ENCODE measurements around the gene DYNLT1. TPM values are rescaled to one million over a fixed set of nuclear protein-coding genes. Genes with fewer than 3 reads are reported as not detected.
A peak's percentile ranks its signal among the peaks of the same experiment; 100 is the strongest.
"Not testable (repeated sequence)": the region's sequence is repeated elsewhere in the genome, so short reads cannot be mapped to it uniquely, and the experiment has no call there.

Gene DYNLT1
- total RNA-seq, 2 experiments from 2014 or later = 70.9 to 74.2 TPM

GRCh38 chr6:158654498-158654897, 10.0 kb upstream of the DYNLT1 start:
- peak overlapping the region; percentile 81 for H3K4me3 Mint-ChIP-seq
- H3K36me3 Mint-ChIP-seq = peaks cover 77% of the 10 kb centered on the region
- no peaks in the 10 kb centered on the region for H3K27me3 Mint-ChIP-seq
- peak overlapping the region; percentile 98 for H3K27ac Mint-ChIP-seq
- no peak for DNase-seq
- H3K9me3 Mint-ChIP-seq = peaks cover 9% of the 10 kb centered on the region
- H3K4me1 Mint-ChIP-seq = peaks cover 61% of the 10 kb centered on the region

- DNase-seq = peak; percentile 89
- Mint-ChIP-seq H3K4me1 (peaks cover 64% of the 10 kb centered on the region), H3K27me3 (no peaks in the 10 kb centered on the region), H3K36me3 (peaks cover 72% of the 10 kb centered on the region), H3K4me3 (peak overlapping the region; percentile 81), H3K27ac (peak overlapping the region; percentile 98), H3K9me3 (peaks cover 9% of the 10 kb centered on the region)
Measured at GRCh38 chr6:158653577-158654354, 9.2 kb upstream of the DYNLT1 start.

- H3K27me3 Mint-ChIP-seq, DNase-seq: not testable (repeated sequence)
- peak overlapping the region; percentile 98 for H3K27ac Mint-ChIP-seq
- peak overlapping the region; percentile 86 for H3K4me3 Mint-ChIP-seq
- peaks cover 72% of the 10 kb centered on the region for H3K4me1 Mint-ChIP-seq
- H3K9me3 Mint-ChIP-seq = peaks cover 11% of the 10 kb centered on the region
- H3K36me3 Mint-ChIP-seq = peaks cover 70% of the 10 kb centered on the region
Measured at GRCh38 chr6:158651981-158652737, 7.6 kb upstream of the DYNLT1 start.

- Mint-ChIP-seq H3K4me1 (peaks cover 70% of the 10 kb centered on the region), H3K9me3 (peaks cover 8% of the 10 kb centered on the region), H3K27ac (peak within 1 kb of the TSS; percentile 94), H3K27me3 (no peaks in the 10 kb centered on the region), H3K36me3 (peaks cover 54% of the 10 kb centered on the region), H3K4me3 (peak within 1 kb of the TSS; percentile 86)
- DNase-seq = peak; percentile 88
Measured at GRCh38 chr6:158649289-158650143, 5.0 kb upstream of the DYNLT1 start, which contains the start of gene SYTL3. TSS of gene SYTL3 (plus strand) at chr6:158650054. CDS start at chr6:158663269, 13,215 bp downstream.

GRCh38 chr6:158648682-158649131, 4.2 kb upstream of the DYNLT1 start:
- peaks cover 48% of the 10 kb centered on the region for H3K36me3 Mint-ChIP-seq
- peak overlapping the region; percentile 86 for H3K4me3 Mint-ChIP-seq
- peak; percentile 39 for DNase-seq
- no peaks in the 10 kb centered on the region for H3K27me3 Mint-ChIP-seq
- H3K9me3 Mint-ChIP-seq = peaks cover 7% of the 10 kb centered on the region
- peak overlapping the region; percentile 94 for H3K27ac Mint-ChIP-seq
- peaks cover 62% of the 10 kb centered on the region for H3K4me1 Mint-ChIP-seq

GRCh38 chr6:158647501-158647900, 3.0 kb upstream of the DYNLT1 start:
- H3K27ac Mint-ChIP-seq = peak overlapping the region; percentile 68
- H3K4me1 Mint-ChIP-seq = peaks cover 58% of the 10 kb centered on the region
- H3K36me3 Mint-ChIP-seq = peaks cover 48% of the 10 kb centered on the region
- peaks cover 7% of the 10 kb centered on the region for H3K9me3 Mint-ChIP-seq
- no peak for DNase-seq
- H3K27me3 Mint-ChIP-seq = no peaks in the 10 kb centered on the region
- no peak overlapping the region for H3K4me3 Mint-ChIP-seq

GRCh38 chr6:158646023-158646910, 1.7 kb upstream of the DYNLT1 start:
- Mint-ChIP-seq H3K27me3 (no peaks in the 10 kb centered on the region), H3K36me3 (peaks cover 49% of the 10 kb centered on the region), H3K9me3 (peaks cover 7% of the 10 kb centered on the region), H3K4me3 (peak overlapping the region; percentile 86), H3K27ac (no peak overlapping the region), H3K4me1 (peaks cover 66% of the 10 kb centered on the region)
- no peak for DNase-seq

GRCh38 chr6:158645064-158646022, 800 bp upstream of the DYNLT1 start:
- H3K27ac Mint-ChIP-seq = peak overlapping the region; percentile 83
- H3K4me3 Mint-ChIP-seq = peak overlapping the region; percentile 86
- peaks cover 69% of the 10 kb centered on the region for H3K4me1 Mint-ChIP-seq
- no peak for DNase-seq
- H3K27me3 Mint-ChIP-seq = no peaks in the 10 kb centered on the region
- peaks cover 2% of the 10 kb centered on the region for H3K9me3 Mint-ChIP-seq
- H3K36me3 Mint-ChIP-seq = peaks cover 50% of the 10 kb centered on the region

GRCh38 chr6:158643836-158644230, 710 bp downstream of the DYNLT1 start:
- Mint-ChIP-seq H3K9me3 (peaks cover 2% of the 10 kb centered on the region), H3K36me3 (peaks cover 56% of the 10 kb centered on the region), H3K4me3 (peak overlapping the region; percentile 96), H3K27ac (peak overlapping the region; percentile 96), H3K27me3 (no peaks in the 10 kb centered on the region), H3K4me1 (peaks cover 71% of the 10 kb centered on the region)
- no peak for DNase-seq

- H3K36me3 Mint-ChIP-seq = peaks cover 58% of the 10 kb centered on the region
- H3K9me3 Mint-ChIP-seq = no peaks in the 10 kb centered on the region
- H3K4me3 Mint-ChIP-seq = peak overlapping the region; percentile 96
- peak overlapping the region; percentile 96 for H3K27ac Mint-ChIP-seq
- H3K4me1 Mint-ChIP-seq = peaks cover 68% of the 10 kb centered on the region
- H3K27me3 Mint-ChIP-seq = no peaks in the 10 kb centered on the region
- no peak for DNase-seq
Measured at GRCh38 chr6:158642097-158642601, 2.4 kb downstream of the DYNLT1 start.

GRCh38 chr6:158640519-158640918, 4.0 kb downstream of the DYNLT1 start:
- Mint-ChIP-seq H3K27ac (peak overlapping the region; percentile 32), H3K36me3 (peaks cover 67% of the 10 kb centered on the region), H3K4me1 (peaks cover 69% of the 10 kb centered on the region), H3K9me3 (no peaks in the 10 kb centered on the region), H3K4me3 (peak overlapping the region; percentile 12), H3K27me3 (no peaks in the 10 kb centered on the region)
- no peak for DNase-seq

GRCh38 chr6:158639056-158639455, 5.5 kb downstream of the DYNLT1 start:
- DNase-seq = no peak
- H3K36me3 Mint-ChIP-seq = peaks cover 73% of the 10 kb centered on the region
- peak overlapping the region; percentile 39 for H3K27ac Mint-ChIP-seq
- H3K9me3 Mint-ChIP-seq = no peaks in the 10 kb centered on the region
- H3K27me3 Mint-ChIP-seq = no peaks in the 10 kb centered on the region
- peaks cover 70% of the 10 kb centered on the region for H3K4me1 Mint-ChIP-seq
- H3K4me3 Mint-ChIP-seq = no peak overlapping the region
